Measurements from ENCODE around the gene VPS35L. TPM values are rescaled to one million over a fixed set of nuclear protein-coding genes. Genes with fewer than 3 reads are reported as not detected.
"Not testable (repeated sequence)": the region's sequence is repeated elsewhere in the genome, so short reads cannot be mapped to it uniquely, and the experiment has no call there.

Gene VPS35L
- total RNA-seq, 1 donor from 2014 or later = 22.4 TPM

- intact Hi-C loops (cut with micrococcal nuclease) = no loop called here
- no peak for ATAC-seq
- DNase-seq = no peak
These were observed 81.1 kb downstream of the VPS35L start for GRCh38 chr16:19636436-19637267.

- intact Hi-C loops (cut with micrococcal nuclease) = no loop called here
- DNase-seq (no peak), ATAC-seq (peak; percentile 38)
These were observed 84.5 kb downstream of the VPS35L start for GRCh38 chr16:19639986-19640421.

GRCh38 chr16:19642501-19642900 is 87.0 kb downstream of the VPS35L start:
- no peak for DNase-seq
- intact Hi-C loops (cut with micrococcal nuclease) = no loop called here
- ATAC-seq = no peak

GRCh38 chr16:19644877-19645276 is 89.4 kb downstream of the VPS35L start:
- DNase-seq = peak; percentile 82
- ATAC-seq = peak; percentile 88
- intact Hi-C loops (cut with micrococcal nuclease) = no loop called here

- ATAC-seq (peak; percentile 82), DNase-seq (peak; percentile 73)
- intact Hi-C loops (cut with micrococcal nuclease) = no loop called here
These were observed 90.1 kb downstream of the VPS35L start for GRCh38 chr16:19645557-19645981.

- DNase-seq = no peak
- intact Hi-C loops (cut with micrococcal nuclease) = no loop called here
- ATAC-seq = no peak
These were observed 94.5 kb downstream of the VPS35L start for GRCh38 chr16:19649980-19650379.

GRCh38 chr16:19654147-19654546 is 98.6 kb downstream of the VPS35L start:
- ATAC-seq = no peak
- intact Hi-C loops (cut with micrococcal nuclease) = no loop called here
- DNase-seq = no peak

GRCh38 chr16:19655242-19655777 is 99.8 kb downstream of the VPS35L start:
- ATAC-seq (no peak), DNase-seq (no peak)
- intact Hi-C loops (cut with micrococcal nuclease) = no loop called here

- DNase-seq (no peak), ATAC-seq (no peak)
- intact Hi-C loops (cut with micrococcal nuclease) = no loop called here
These were observed 102.3 kb downstream of the VPS35L start for GRCh38 chr16:19657831-19658230.

GRCh38 chr16:19659554-19659953 is 104.1 kb downstream of the VPS35L start:
- intact Hi-C loops (cut with micrococcal nuclease) = no loop called here
- ATAC-seq (no peak), DNase-seq (no peak)

- ATAC-seq = no peak
- intact Hi-C loops (cut with micrococcal nuclease) = no loop called here
- DNase-seq = no peak
These were observed 104.9 kb downstream of the VPS35L start for GRCh38 chr16:19660432-19660831.

- DNase-seq = no peak
- no peak for ATAC-seq
- intact Hi-C loops (cut with micrococcal nuclease) = no loop called here
These were observed 106.8 kb downstream of the VPS35L start for GRCh38 chr16:19662351-19662750.

GRCh38 chr16:19664166-19664565 is 108.7 kb downstream of the VPS35L start:
- DNase-seq (no peak), ATAC-seq (no peak)
- intact Hi-C loops (cut with micrococcal nuclease) = no loop called here

GRCh38 chr16:19665313-19665712 is 109.8 kb downstream of the VPS35L start:
- ATAC-seq; DNase-seq; intact Hi-C loops (cut with micrococcal nuclease): not testable (repeated sequence)

GRCh38 chr16:19666477-19666876 is 111.0 kb downstream of the VPS35L start:
- ATAC-seq (peak; percentile 95), DNase-seq (peak; percentile 50)
- intact Hi-C loops (cut with micrococcal nuclease) = no loop called here

- intact Hi-C loops (cut with micrococcal nuclease) = no loop called here
- no peak for DNase-seq
- no peak for ATAC-seq
These were observed 116.9 kb downstream of the VPS35L start for GRCh38 chr16:19672378-19672777.

GRCh38 chr16:19674485-19674884 is 119.0 kb downstream of the VPS35L start:
- ATAC-seq (no peak), DNase-seq (no peak)
- intact Hi-C loops (cut with micrococcal nuclease) = no loop called here

GRCh38 chr16:19677402-19677801 is 121.9 kb downstream of the VPS35L start:
- intact Hi-C loops (cut with micrococcal nuclease) = no loop called here
- peak; percentile 91 for ATAC-seq
- DNase-seq = peak; percentile 52

- ATAC-seq = no peak
These were observed 123.3 kb downstream of the VPS35L start for GRCh38 chr16:19678804-19679203.

GRCh38 chr16:19679281-19679680 is 123.8 kb downstream of the VPS35L start:
- ATAC-seq; DNase-seq; intact Hi-C loops (cut with micrococcal nuclease): not testable (repeated sequence)

More at GRCh38 chr16:19678804-19679203, 123.3 kb downstream of the VPS35L start:
- no peak for DNase-seq
- intact Hi-C loops (cut with micrococcal nuclease) = no loop called here

- intact Hi-C loops (cut with micrococcal nuclease) = no loop called here
- ATAC-seq = peak; percentile 56
- DNase-seq = peak; percentile 48
These were observed 125.4 kb downstream of the VPS35L start for GRCh38 chr16:19680881-19681340.
